HG03159 (cell line): ENCODE results near the gene ARPC4.
A peak's percentile ranks its signal among the peaks of the same experiment; 100 is the strongest.

Experiments used
- ATAC-seq: cut with Tn5 transposase; IDR thresholded peaks from one replicate; pipeline ENCODE4 v1.9.1; 2021; ENCODE audit warnings: mild to moderate bottlenecking, moderate library complexity; ENCODE audit not compliant: unreplicated experiment

Gene ARPC4

GRCh38 chr3:9791127-9791526 is 1.8 kb upstream of the ARPC4 start:
- no peak for ATAC-seq

GRCh38 chr3:9791790-9792404 is 985 bp upstream of the ARPC4 start:
- no peak for ATAC-seq

GRCh38 chr3:9793161-9793781 is 389 bp downstream of the ARPC4 start:
- no peak for ATAC-seq

GRCh38 chr3:9794400-9794799 is 1.5 kb downstream of the ARPC4 start:
- ATAC-seq, result no peak

- no peak for ATAC-seq
These were observed 2.3 kb downstream of the ARPC4 start for GRCh38 chr3:9795207-9795606.

- no peak for ATAC-seq
These were observed 4.5 kb downstream of the ARPC4 start for GRCh38 chr3:9797196-9797945.

GRCh38 chr3:9800529-9800928 is 7.6 kb downstream of the ARPC4 start:
- no peak for ATAC-seq

- ATAC-seq, result no peak
These were observed 10.6 kb downstream of the ARPC4 start for GRCh38 chr3:9803494-9803893.

- ATAC-seq, result no peak
These were observed 12.1 kb downstream of the ARPC4 start for GRCh38 chr3:9804996-9805395.

GRCh38 chr3:9806137-9806536 is 13.3 kb downstream of the ARPC4 start:
- no peak for ATAC-seq

- ATAC-seq, result no peak
These were observed 14.1 kb downstream of the ARPC4 start for GRCh38 chr3:9806688-9807589.

GRCh38 chr3:9807981-9808344 is 15.1 kb downstream of the ARPC4 start:
- no peak for ATAC-seq

GRCh38 chr3:9808345-9809037 is 15.6 kb downstream of the ARPC4 start:
- peak; percentile 68 for ATAC-seq

- no peak for ATAC-seq
These were observed 16.3 kb downstream of the ARPC4 start for GRCh38 chr3:9809239-9809614.

GRCh38 chr3:9809615-9810432 is 16.9 kb downstream of the ARPC4 start, which contains the start of gene TTLL3:
TSS of gene TTLL3 (plus strand) at chr3:9810262. CDS start at chr3:9810662, 400 bp downstream.
- peak; percentile 42 for ATAC-seq

GRCh38 chr3:9810433-9810770 is 17.5 kb downstream of the ARPC4 start:
- ATAC-seq, result no peak

GRCh38 chr3:9810846-9811245 is 18.0 kb downstream of the ARPC4 start:
- ATAC-seq, result no peak

- ATAC-seq, result no peak
These were observed 20.1 kb downstream of the ARPC4 start for GRCh38 chr3:9812870-9813483.

- ATAC-seq, result no peak
These were observed 23.1 kb downstream of the ARPC4 start for GRCh38 chr3:9815986-9816385.
